Liver (tissue), 3 donors: Measurements from ENCODE around the gene VTCN1.

ENCODE experiments used
- EGR1 ChIP-seq, 2 donors: IDR thresholded peaks; 2 replicates each; pipeline ENCODE4 v1.6.1; 2016 to 2018; ENCODE audit warnings: antibody characterized with exemption in 2 of 2, low read depth in 2 of 2
- FOXA1 ChIP-seq: IDR thresholded peaks from 2 replicates; pipeline ENCODE4 v1.6.1; 2016; ENCODE audit warnings: antibody characterized with exemption
- HNF4G ChIP-seq: IDR thresholded peaks from 2 replicates; pipeline ENCODE4 v1.6.1; 2016; ENCODE audit warnings: antibody characterized with exemption
- JUND ChIP-seq, 2 donors: IDR thresholded peaks; 2 replicates each; pipeline ENCODE4 v1.6.1; 2016; ENCODE audit warnings: antibody characterized with exemption in 2 of 2
- NR2F2 ChIP-seq: IDR thresholded peaks from 2 replicates; pipeline ENCODE4 v1.6.1; 2016; ENCODE audit warnings: antibody characterized with exemption
- RAD21 ChIP-seq, 2 donors: IDR thresholded peaks; 2 replicates each; pipeline ENCODE4 v1.6.1; 2016; ENCODE audit warnings: antibody characterized with exemption in 2 of 2, mild to moderate bottlenecking in 2 of 2
- SP1 ChIP-seq: IDR thresholded peaks from 2 replicates; pipeline ENCODE4 v1.6.1; 2018; ENCODE audit warnings: antibody characterized with exemption, mild to moderate bottlenecking
- TAF1 ChIP-seq: conservative IDR thresholded peaks from 2 replicates; pipeline ENCODE4 v1.6.1; 2016; ENCODE audit warnings: antibody characterized with exemption, mild to moderate bottlenecking
- YY1 ChIP-seq: IDR thresholded peaks from 2 replicates; pipeline ENCODE4 v1.6.1; 2016; ENCODE audit warnings: antibody characterized with exemption, mild to moderate bottlenecking
- TF ChIP-seq, protein P1 (sequence below): fragments of 150-350 bp; IDR thresholded peaks from 2 replicates; pipeline ENCODE4 v1.5.1; 2017; ENCODE audit warnings: improper control_type of control experiment, low read depth, low read length; ENCODE audit not compliant: missing input control
- TF ChIP-seq, protein P2 (sequence below): IDR thresholded peaks from 2 replicates; pipeline ENCODE4 v1.6.1; 2016; ENCODE audit warnings: antibody characterized with exemption, mild to moderate bottlenecking
- TF ChIP-seq, protein P3 (sequence below): IDR thresholded peaks from 2 replicates; pipeline ENCODE4 v1.6.1; 2016; ENCODE audit warnings: antibody characterized with exemption
- TF ChIP-seq, protein P4 (sequence below): IDR thresholded peaks from 2 replicates; pipeline ENCODE4 v1.6.1; 2016; ENCODE audit warnings: antibody characterized with exemption
- TF ChIP-seq, protein P5 (sequence below): IDR thresholded peaks from 2 replicates; pipeline ENCODE4 v1.6.1; 2016; ENCODE audit warnings: antibody characterized with exemption
- donor health status: healthy.
- donor health status: healthy.

DNA sequence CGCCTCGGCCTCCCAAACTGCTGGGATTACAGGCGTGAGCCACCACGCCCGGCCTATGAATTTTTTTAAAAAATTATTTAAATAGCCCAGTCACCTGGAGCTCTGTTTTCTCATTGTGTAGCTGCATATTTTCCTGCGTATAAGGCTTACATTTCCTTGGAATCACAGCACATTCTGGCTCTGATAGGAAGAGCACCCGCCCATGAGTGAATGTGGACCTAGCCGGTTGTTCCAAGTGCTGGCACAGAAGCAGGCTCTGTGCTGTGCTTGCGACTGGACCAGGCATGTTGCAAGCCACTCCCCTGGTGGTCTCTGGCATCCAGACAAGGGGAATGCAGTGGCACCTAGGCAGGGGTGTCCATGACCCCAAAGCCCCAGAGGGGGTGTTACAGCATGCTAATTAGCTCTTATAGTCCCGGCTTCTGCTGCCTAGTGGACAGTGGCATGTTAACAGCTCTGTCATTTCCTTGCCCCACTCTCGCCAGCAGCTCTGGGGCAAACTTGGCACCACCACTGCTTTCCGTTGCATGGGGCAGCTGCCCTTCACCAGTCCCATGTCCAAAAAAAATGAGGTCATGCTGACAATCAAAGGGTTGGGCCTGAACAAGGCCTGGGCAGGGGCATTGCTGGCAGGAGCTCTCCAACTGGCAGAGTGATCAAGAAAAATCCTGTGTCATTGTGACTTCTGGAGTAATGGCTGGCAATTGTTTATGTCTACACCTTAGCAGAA lies 5.2 kb upstream of the VTCN1 start:
- TF ChIP-seq, protein P1, sequence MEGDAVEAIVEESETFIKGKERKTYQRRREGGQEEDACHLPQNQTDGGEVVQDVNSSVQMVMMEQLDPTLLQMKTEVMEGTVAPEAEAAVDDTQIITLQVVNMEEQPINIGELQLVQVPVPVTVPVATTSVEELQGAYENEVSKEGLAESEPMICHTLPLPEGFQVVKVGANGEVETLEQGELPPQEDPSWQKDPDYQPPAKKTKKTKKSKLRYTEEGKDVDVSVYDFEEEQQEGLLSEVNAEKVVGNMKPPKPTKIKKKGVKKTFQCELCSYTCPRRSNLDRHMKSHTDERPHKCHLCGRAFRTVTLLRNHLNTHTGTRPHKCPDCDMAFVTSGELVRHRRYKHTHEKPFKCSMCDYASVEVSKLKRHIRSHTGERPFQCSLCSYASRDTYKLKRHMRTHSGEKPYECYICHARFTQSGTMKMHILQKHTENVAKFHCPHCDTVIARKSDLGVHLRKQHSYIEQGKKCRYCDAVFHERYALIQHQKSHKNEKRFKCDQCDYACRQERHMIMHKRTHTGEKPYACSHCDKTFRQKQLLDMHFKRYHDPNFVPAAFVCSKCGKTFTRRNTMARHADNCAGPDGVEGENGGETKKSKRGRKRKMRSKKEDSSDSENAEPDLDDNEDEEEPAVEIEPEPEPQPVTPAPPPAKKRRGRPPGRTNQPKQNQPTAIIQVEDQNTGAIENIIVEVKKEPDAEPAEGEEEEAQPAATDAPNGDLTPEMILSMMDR, result no peak
- TF ChIP-seq, protein P2, sequence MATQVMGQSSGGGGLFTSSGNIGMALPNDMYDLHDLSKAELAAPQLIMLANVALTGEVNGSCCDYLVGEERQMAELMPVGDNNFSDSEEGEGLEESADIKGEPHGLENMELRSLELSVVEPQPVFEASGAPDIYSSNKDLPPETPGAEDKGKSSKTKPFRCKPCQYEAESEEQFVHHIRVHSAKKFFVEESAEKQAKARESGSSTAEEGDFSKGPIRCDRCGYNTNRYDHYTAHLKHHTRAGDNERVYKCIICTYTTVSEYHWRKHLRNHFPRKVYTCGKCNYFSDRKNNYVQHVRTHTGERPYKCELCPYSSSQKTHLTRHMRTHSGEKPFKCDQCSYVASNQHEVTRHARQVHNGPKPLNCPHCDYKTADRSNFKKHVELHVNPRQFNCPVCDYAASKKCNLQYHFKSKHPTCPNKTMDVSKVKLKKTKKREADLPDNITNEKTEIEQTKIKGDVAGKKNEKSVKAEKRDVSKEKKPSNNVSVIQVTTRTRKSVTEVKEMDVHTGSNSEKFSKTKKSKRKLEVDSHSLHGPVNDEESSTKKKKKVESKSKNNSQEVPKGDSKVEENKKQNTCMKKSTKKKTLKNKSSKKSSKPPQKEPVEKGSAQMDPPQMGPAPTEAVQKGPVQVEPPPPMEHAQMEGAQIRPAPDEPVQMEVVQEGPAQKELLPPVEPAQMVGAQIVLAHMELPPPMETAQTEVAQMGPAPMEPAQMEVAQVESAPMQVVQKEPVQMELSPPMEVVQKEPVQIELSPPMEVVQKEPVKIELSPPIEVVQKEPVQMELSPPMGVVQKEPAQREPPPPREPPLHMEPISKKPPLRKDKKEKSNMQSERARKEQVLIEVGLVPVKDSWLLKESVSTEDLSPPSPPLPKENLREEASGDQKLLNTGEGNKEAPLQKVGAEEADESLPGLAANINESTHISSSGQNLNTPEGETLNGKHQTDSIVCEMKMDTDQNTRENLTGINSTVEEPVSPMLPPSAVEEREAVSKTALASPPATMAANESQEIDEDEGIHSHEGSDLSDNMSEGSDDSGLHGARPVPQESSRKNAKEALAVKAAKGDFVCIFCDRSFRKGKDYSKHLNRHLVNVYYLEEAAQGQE, result no peak
- TF ChIP-seq, protein P3, sequence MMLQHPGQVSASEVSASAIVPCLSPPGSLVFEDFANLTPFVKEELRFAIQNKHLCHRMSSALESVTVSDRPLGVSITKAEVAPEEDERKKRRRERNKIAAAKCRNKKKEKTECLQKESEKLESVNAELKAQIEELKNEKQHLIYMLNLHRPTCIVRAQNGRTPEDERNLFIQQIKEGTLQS, result no peak
- TF ChIP-seq, protein P4, sequence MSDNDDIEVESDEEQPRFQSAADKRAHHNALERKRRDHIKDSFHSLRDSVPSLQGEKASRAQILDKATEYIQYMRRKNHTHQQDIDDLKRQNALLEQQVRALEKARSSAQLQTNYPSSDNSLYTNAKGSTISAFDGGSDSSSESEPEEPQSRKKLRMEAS, result no peak
- TF ChIP-seq YY1 (no peak), HNF4G (no peak), RAD21 (IDR thresholded peaks at IDR 0.05) (no peak), FOXA1 (no peak), TAF1 (no peak), SP1 (no peak), JUND (IDR thresholded peaks at IDR 0.05) (no peak), EGR1 (IDR thresholded peaks at IDR 0.05; ENCODE audit: low read depth in 2 of 2) (no peak), NR2F2 (no peak)
- TF ChIP-seq, protein P5, sequence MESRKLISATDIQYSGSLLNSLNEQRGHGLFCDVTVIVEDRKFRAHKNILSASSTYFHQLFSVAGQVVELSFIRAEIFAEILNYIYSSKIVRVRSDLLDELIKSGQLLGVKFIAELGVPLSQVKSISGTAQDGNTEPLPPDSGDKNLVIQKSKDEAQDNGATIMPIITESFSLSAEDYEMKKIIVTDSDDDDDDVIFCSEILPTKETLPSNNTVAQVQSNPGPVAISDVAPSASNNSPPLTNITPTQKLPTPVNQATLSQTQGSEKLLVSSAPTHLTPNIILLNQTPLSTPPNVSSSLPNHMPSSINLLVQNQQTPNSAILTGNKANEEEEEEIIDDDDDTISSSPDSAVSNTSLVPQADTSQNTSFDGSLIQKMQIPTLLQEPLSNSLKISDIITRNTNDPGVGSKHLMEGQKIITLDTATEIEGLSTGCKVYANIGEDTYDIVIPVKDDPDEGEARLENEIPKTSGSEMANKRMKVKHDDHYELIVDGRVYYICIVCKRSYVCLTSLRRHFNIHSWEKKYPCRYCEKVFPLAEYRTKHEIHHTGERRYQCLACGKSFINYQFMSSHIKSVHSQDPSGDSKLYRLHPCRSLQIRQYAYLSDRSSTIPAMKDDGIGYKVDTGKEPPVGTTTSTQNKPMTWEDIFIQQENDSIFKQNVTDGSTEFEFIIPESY, result no peak
